Loucy (cell line): ENCODE measurements around the gene NBPF6.

Experiments used
- H2AFZ ChIP-seq: fragments of 200-600 bp; sonication (generic); 2 replicates; pipeline ENCODE4 v1.6.0; 2016; ENCODE audit warnings: antibody characterized with exemption, mild to moderate bottlenecking, low read length, moderate library complexity
- H3F3A ChIP-seq: fragments of 200-600 bp; 2 replicates; pipeline ENCODE4 v1.6.0; 2016; ENCODE audit warnings: antibody characterized with exemption, low read depth, mild to moderate bottlenecking
- H3K27me3 ChIP-seq: fragments of 200-600 bp; sonication (generic); 2 replicates; pipeline ENCODE4 v1.6.1; 2014; ENCODE audit warnings: low read length, mild to moderate bottlenecking; ENCODE audit not compliant: insufficient read depth, poor library complexity, severe bottlenecking
- H3K36me3 ChIP-seq: fragments of 200-600 bp; sonication (generic); 2 replicates; pipeline ENCODE4 v1.6.1; 2016; ENCODE audit warnings: low read length; ENCODE audit not compliant: insufficient read depth
- H3K4me1 ChIP-seq: fragments of 200-600 bp; sonication (generic); 2 replicates; pipeline ENCODE4 v1.5.1; 2014; ENCODE audit warnings: low read length, mild to moderate bottlenecking; ENCODE audit not compliant: insufficient read depth, poor library complexity, severe bottlenecking
- H3K4me2 ChIP-seq: fragments of 200-600 bp; sonication (generic); 2 replicates; pipeline ENCODE4 v1.6.0; 2014; ENCODE audit warnings: antibody characterized with exemption, low read length, low read depth, mild to moderate bottlenecking; ENCODE audit not compliant: poor library complexity, severe bottlenecking
- H3K4me3 ChIP-seq: fragments of 200-600 bp; sonication (generic); 2 replicates; pipeline ENCODE4 v1.5.1; 2014; ENCODE audit warnings: low read length, mild to moderate bottlenecking, mixed read lengths; ENCODE audit not compliant: poor library complexity, severe bottlenecking
- H3K79me2 ChIP-seq: fragments of 200-600 bp; sonication (generic); 2 replicates; pipeline ENCODE4 v1.6.1; 2014; ENCODE audit warnings: low read length; ENCODE audit not compliant: insufficient read depth
- H3K9ac ChIP-seq: fragments of 200-600 bp; sonication (generic); 2 replicates; pipeline ENCODE4 v1.6.0; 2014; ENCODE audit warnings: mild to moderate bottlenecking, low read depth, low read length, moderate library complexity; ENCODE audit not compliant: poor library complexity, severe bottlenecking
- H3K9me2 ChIP-seq: fragments of 200-600 bp; sonication (generic); replicated peaks from 2 replicates; pipeline ENCODE4 v1.6.1; 2016; ENCODE audit warnings: low read depth, low read length, mixed read lengths
- H3K9me3 ChIP-seq: fragments of 200-600 bp; sonication (generic); 2 replicates; pipeline ENCODE4 v1.6.1; 2014; ENCODE audit warnings: mild to moderate bottlenecking, antibody characterized with exemption, low read length, low read depth; ENCODE audit not compliant: insufficient read depth
- H4K20me1 ChIP-seq: fragments of 200-600 bp; sonication (generic); 2 replicates; pipeline ENCODE4 v1.6.0; 2014; ENCODE audit warnings: antibody characterized with exemption, low read length, mild to moderate bottlenecking; ENCODE audit not compliant: insufficient read depth, poor library complexity, severe bottlenecking
- CTCF ChIP-seq: fragments of 200-600 bp; sonication (generic); conservative IDR thresholded peaks from 2 replicates; pipeline ENCODE4 v1.5.1; 2014; ENCODE audit warnings: mild to moderate bottlenecking, antibody characterized with exemption, low read length
- EZH2phosphoT487 ChIP-seq: fragments of 200-600 bp; IDR thresholded peaks from 2 replicates; pipeline ENCODE4 v1.6.1; 2018; ENCODE audit warnings: antibody characterized with exemption, mild to moderate bottlenecking, moderate library complexity, borderline replicate concordance

NBPF6 gene

GRCh38 chr1:108502138-108502537 lies 52.0 kb downstream of the NBPF6 start:
- Histone ChIP-seq H3K36me3 (no peaks in the 10 kb centered on the region), H3K79me2 (no peaks in the 10 kb centered on the region), H3K4me2 (no peak overlapping the region), H4K20me1 (no peaks in the 10 kb centered on the region), H2AFZ (no peak overlapping the region), H3K9me2 (no peaks in the 10 kb centered on the region), H3K9ac (no peak overlapping the region), H3F3A (no peaks in the 10 kb centered on the region), H3K4me1 (peaks cover 18% of the 10 kb centered on the region), H3K27me3 (peaks cover 44% of the 10 kb centered on the region), H3K4me3 (no peak overlapping the region), H3K9me3 (no peaks in the 10 kb centered on the region)
- TF ChIP-seq CTCF (no peak), EZH2phosphoT487 (no peak)

GRCh38 chr1:108502624-108503023 lies 52.5 kb downstream of the NBPF6 start:
- Histone ChIP-seq H2AFZ (no peak overlapping the region), H3K79me2 (no peaks in the 10 kb centered on the region), H3K9ac (no peak overlapping the region), H3K27me3 (peaks cover 44% of the 10 kb centered on the region), H3K4me1 (peaks cover 18% of the 10 kb centered on the region), H3K36me3 (no peaks in the 10 kb centered on the region), H3K4me3 (no peak overlapping the region), H4K20me1 (no peaks in the 10 kb centered on the region), H3K9me2 (no peaks in the 10 kb centered on the region), H3K9me3 (no peaks in the 10 kb centered on the region), H3F3A (no peaks in the 10 kb centered on the region), H3K4me2 (no peak overlapping the region)
- TF ChIP-seq EZH2phosphoT487 (no peak), CTCF (no peak)

- TF ChIP-seq CTCF, result no peak
- Histone ChIP-seq H3K4me3 (no peak overlapping the region), H3K79me2 (no peaks in the 10 kb centered on the region), H3K9me3 (no peaks in the 10 kb centered on the region), H3K4me1 (peaks cover 18% of the 10 kb centered on the region), H3K9me2 (no peaks in the 10 kb centered on the region), H3K9ac (no peak overlapping the region), H3K27me3 (peaks cover 44% of the 10 kb centered on the region), H4K20me1 (no peaks in the 10 kb centered on the region), H3K36me3 (no peaks in the 10 kb centered on the region), H2AFZ (no peak overlapping the region), H3K4me2 (no peak overlapping the region), H3F3A (no peaks in the 10 kb centered on the region)
These were observed 53.1 kb downstream of the NBPF6 start for GRCh38 chr1:108503062-108503733.
